Occipital lobe (tissue), 2 donors: Measurements from ENCODE around the gene CSNK1G3. TPM values are rescaled to one million over a fixed set of nuclear protein-coding genes. Genes with fewer than 3 reads are reported as not detected.

ENCODE experiments used
- DNase-seq: peaks from one replicate; lab custom pipeline; 2025; lab: John Stamatoyannopoulos, UW
- total RNA-seq: library from RNA; depleted of rRNA; stranded (reverse); fragments of >200 nt; gene quantifications from one replicate; pipeline ENCODE4 v1.2.3, GENCODE V29; 2014

CSNK1G3 gene
- total RNA-seq, 1 donor from 2014 or later: 228 TPM

GRCh38 chr5:123557907-123558306 is 45.9 kb downstream of the CSNK1G3 start:
- DNase-seq: no peak

DNA sequence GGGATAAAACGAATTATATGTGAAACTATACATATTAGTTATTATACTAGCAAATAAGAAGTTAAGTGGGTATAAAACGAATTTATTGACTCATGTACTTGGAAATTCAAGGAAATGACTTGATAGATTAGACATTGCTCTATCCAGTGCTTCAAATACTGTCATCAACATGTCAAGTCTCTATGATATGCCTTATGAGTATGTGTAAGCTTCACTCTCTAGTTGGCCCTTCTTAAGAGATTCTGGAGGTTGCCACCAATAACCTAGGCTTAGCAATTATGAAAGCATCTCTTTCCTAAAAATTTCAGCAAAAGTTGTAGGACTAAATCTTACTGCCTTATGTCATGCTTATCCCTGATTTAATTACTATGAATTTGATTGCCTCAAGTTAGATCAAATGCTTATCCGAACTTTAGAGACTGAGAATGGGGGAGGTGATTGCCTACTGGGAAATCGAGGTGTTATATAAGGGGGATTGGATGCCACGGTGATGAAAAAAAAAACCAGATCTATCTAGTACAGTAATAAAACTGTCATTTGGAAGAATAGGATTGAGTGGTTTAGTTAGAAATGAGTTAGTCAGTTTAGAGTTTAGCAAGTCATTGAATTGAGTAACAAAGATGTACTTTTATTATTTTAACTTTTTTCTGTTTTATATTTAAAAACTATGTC is 46.9 kb downstream of the CSNK1G3 start:
- no peak for DNase-seq

DNA sequence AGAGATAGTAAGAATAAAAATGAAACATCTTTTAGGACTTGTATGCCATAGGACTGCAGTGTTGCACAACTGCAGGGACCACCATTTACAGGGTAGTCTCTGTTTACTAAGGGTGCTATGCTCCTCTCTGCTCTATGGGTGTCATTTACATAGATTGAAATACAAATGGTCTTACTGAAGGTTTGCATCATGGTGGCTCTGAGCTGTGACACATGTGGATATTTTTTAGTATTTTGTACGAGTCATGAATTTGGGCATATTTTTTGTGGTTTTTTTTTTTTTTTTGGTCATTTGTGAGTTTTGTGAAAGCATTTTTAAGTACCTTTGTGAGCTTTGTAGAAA is 47.4 kb downstream of the CSNK1G3 start:
- DNase-seq: no peak

DNA sequence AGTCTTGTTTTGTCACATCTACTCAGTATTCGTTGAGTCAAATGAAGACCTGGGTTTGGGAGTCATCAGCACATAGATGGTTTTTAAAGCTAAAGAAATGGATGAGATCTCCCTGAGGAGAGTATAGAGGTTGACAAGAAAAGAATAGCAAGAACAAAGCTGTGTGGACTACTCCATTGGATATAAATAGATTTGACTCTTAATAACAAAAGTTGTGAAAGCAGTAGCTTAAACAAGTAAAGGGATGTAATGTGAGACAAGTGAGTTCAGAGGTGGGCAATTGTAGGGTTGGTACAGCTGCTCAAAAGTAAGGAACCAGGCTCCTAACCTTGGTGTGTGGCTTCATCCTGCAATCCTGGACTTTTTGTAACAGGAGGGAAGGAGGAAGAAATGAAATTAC is 49.3 kb downstream of the CSNK1G3 start:
- DNase-seq: no peak

DNA sequence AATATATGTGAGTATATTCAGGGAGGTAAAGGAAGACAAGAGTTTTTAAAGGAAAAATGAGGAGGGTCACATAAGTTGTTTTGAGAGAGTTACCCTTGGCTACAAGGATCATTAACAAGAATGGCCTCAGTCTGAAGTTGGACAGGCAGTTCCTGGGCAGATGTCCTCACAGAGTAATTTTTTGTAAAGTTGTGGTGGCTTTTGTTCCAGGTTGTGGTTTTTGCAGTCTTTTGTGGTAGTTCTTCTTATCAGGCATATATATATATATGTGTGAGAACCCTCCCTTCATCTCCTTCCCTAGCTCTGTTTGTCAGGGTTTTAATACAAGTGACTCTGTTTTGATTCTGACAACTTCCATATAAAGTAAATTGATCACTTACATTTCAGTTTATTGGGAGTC is 60.0 kb downstream of the CSNK1G3 start:
- DNase-seq: no peak

DNA sequence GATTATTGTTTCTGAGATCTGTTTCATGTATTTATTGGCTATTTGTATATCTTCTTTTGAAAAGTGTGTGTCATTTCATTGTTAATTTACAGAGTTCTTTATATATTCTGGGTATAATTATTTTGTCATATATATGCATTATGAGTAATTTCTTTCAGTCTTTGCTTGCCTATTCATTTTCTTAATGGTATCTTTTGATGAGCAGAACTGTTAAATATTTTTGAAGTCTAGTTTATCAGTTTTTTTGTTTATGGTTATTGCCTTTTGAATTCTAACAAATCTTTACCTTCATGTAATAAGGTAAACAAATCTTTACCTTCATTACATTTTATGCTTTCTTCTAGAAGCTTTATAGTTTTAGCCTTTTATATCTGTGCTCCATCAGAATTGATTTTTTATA is 66.4 kb downstream of the CSNK1G3 start:
- DNase-seq: no peak

DNA sequence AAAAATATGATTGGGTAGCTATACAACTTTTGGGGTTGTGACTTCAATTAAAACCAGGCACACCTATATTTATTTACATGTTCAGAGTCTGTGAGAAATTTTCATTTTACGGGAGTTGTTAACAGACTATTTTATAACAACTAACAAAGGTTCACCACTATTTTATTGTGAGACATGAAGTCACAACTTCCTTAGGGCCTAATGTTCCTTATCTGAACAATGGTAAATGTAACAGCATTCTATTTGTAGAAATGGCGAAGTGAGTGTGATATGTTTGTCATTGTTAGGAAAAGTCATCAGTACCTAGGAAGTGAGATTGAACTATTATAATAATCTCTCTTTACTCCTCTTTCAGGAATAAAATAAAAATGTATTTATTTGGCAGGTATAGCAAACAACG is 67.4 kb downstream of the CSNK1G3 start:
- DNase-seq: no peak

GRCh38 chr5:123582550-123583285 is 70.7 kb downstream of the CSNK1G3 start:
- DNase-seq: no peak

- DNase-seq: no peak
These were observed 73.9 kb downstream of the CSNK1G3 start for GRCh38 chr5:123585871-123586270.

DNA sequence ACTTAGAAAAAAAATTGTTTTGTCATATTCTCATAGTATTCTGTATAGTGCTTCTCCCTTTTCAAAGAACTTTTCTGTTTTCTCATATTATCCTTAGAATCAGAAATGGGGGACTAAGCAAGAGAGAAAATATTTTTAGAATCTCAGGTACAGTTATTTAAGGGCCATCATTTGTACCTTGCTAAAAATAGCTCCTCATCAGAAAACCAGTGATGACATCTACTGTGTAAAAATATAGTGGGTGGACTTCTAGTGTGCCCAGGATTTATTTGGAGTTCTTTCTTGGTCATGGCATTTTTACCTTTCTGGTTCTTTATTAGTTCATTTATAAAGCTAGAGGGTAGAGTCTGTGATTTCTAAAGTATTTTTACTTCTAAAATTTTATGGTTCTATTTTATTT is 82.5 kb downstream of the CSNK1G3 start:
- no peak for DNase-seq

DNA sequence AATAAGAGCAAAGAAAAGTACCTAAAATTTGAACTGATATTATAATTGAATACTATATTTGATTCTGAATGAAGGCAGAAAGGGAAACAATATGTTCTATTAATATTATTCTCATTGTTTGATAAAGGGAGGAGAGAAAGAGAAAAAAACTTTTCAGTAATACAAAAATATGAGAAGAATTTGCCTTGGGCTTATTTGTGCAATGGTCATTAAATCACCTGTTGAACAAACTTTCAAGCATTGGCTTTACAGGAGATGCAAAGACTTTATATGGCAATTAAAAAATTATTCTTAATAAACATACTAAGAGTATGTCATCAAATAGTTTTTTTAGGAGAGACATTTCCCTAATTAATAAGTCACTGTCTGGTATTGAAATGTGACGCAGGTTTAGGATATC is 85.0 kb downstream of the CSNK1G3 start:
- DNase-seq: no peak

DNA sequence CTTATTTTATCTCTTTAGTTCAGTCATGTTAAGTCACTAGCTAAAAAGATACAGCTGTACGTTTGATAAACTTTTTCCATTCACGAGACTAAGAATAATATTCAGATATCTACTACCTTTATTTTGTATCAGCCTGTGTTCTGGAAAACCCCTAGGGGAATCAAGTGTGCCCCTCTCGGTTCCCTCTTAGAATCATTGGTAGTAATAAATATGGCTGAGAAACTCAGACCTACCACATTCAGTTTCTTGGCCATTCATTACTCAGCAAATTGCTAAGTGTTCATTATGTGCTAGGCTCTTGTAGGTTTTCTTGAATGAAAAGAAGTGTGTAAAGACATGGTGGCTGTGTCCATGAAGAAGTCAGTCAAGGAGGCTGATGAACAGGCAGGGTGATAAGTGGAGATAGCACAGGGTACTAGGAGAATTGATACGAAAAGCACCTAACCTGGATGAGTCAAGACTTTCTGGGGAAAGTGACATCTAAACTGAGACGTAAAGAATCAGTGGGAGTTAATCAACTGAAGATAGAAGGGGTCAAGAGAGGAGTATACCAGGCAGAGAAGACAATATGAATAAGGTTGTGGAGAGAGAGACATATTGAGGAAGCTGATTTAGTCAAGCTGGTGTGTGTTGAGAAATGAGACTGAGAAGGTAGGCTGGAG is 86.2 kb downstream of the CSNK1G3 start:
- DNase-seq: no peak

GRCh38 chr5:123599171-123599570 is 87.2 kb downstream of the CSNK1G3 start:
- DNase-seq: no peak

- DNase-seq: no peak
These were observed 89.6 kb downstream of the CSNK1G3 start for GRCh38 chr5:123601610-123602009.

- DNase-seq: no peak
These were observed 93.8 kb downstream of the CSNK1G3 start for GRCh38 chr5:123605822-123606221.

GRCh38 chr5:123610209-123610608 is 98.2 kb downstream of the CSNK1G3 start:
- DNase-seq: no peak

- no peak for DNase-seq
These were observed 98.9 kb downstream of the CSNK1G3 start for GRCh38 chr5:123610665-123611405.

DNA sequence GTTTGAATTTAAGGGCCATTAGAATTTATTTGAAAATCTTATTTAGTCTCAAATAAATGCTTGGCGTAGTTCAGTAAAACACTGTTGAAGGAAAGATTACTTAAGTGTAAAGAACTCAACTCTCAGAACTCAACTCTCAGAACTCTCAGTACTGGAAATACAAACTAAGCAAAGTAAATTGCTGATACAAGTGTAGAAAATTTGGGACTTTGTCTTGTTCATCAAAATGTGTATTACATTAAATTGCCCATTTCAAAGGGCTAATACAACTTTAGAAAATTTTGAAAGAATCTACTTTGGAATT is 99.4 kb downstream of the CSNK1G3 start:
- DNase-seq: no peak

DNA sequence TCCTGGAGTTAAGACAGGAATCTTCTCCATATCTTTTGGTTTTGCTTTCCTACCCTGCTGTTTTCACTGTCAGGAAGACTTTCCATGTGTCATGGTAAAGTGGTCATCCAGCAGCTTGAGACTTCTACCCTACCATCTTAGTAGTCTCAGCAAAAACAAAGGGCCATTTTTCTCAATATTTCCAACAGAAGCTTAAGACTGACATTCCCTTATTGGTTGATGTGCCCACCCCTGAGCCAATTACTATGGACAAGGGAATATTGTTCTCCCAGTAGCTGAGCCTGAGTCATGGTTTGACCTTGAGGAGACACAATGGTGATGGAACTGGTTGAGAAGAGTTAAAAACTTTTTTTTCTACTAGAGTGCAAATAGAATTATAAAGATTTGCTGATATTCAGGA is 105.6 kb downstream of the CSNK1G3 start:
- no peak for DNase-seq

GRCh38 chr5:123626051-123626450 is 114.1 kb downstream of the CSNK1G3 start:
- no peak for DNase-seq

- no peak for DNase-seq
These were observed 117.0 kb downstream of the CSNK1G3 start for GRCh38 chr5:123628860-123629544.

DNA sequence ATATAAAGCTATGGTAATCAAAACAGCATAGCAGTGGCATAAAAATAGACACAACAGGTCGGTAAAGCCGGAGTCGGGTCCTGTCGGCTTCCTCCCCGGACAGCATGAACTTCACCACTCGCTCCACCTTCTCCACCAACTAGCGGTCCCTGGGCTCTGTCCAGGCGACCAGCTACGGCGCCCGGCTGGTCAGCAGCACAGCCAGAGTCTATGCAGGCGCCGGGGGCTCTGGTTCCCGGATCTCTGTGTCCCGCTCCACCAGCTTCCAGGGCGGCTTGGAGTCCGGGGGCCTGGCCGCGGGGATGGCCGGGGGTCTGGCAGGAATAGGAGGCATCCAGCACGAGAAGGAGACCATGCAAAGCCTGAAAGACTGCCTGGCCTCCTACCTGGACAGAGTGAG is 124.0 kb downstream of the CSNK1G3 start:
- DNase-seq: no peak
